Glutamatergic neuron (in vitro differentiated cells): Measurements from ENCODE around the gene KCNMA1. TPM values are rescaled to one million over a fixed set of nuclear protein-coding genes. Genes with fewer than 3 reads are reported as not detected.
A peak's percentile ranks its signal among the peaks of the same experiment; 100 is the strongest.

ENCODE experiments used
- DNase-seq: peaks from one replicate; pipeline ENCODE4 v3.0.0; 2022
- H3K27ac Mint-ChIP-seq: one replicate; pipeline ENCODE4 v1.8.0; 2020; ENCODE audit warnings: mild to moderate bottlenecking, mixed read lengths, inconsistent platforms; ENCODE audit not compliant: unreplicated experiment
- H3K27me3 Mint-ChIP-seq: one replicate; pipeline ENCODE4 v1.8.0; 2020; ENCODE audit warnings: mild to moderate bottlenecking, moderate library complexity, mixed read lengths, inconsistent platforms; ENCODE audit not compliant: unreplicated experiment
- H3K36me3 Mint-ChIP-seq: one replicate; pipeline ENCODE4 v1.8.0; 2020; ENCODE audit warnings: mild to moderate bottlenecking, mixed read lengths, inconsistent platforms; ENCODE audit not compliant: unreplicated experiment
- H3K4me1 Mint-ChIP-seq: one replicate; pipeline ENCODE4 v1.8.0; 2020; ENCODE audit warnings: mild to moderate bottlenecking, low read depth, mixed read lengths, inconsistent platforms; ENCODE audit not compliant: unreplicated experiment
- H3K4me3 Mint-ChIP-seq: one replicate; pipeline ENCODE4 v1.8.0; 2020; ENCODE audit warnings: mild to moderate bottlenecking, mixed read lengths, inconsistent platforms; ENCODE audit not compliant: unreplicated experiment
- H3K9me3 Mint-ChIP-seq: one replicate; pipeline ENCODE4 v1.8.0; 2020; ENCODE audit warnings: mild to moderate bottlenecking, moderate library complexity, mixed read lengths, inconsistent platforms; ENCODE audit not compliant: unreplicated experiment
- CTCF ChIP-seq: fragments of 200-600 bp; sonication (generic); IDR thresholded peaks from one replicate; pipeline ENCODE4 v1.5.0; 2021; ENCODE audit not compliant: partially characterized antibody, unreplicated experiment
- total RNA-seq: library from RNA; stranded (reverse); fragmentation: NEBNext Ultra II Directional; extraction: Animal tissue kit (Norgen Biotek cat#: 25700); gene quantifications from one replicate; pipeline ENCODE4 v1.2.1, GENCODE V29; 2021; ENCODE audit not compliant: unreplicated experiment

The KCNMA1 gene
- total RNA-seq, 1 donor from 2014 or later, result 3.2 TPM

- Mint-ChIP-seq H3K36me3 (no peaks in the 10 kb centered on the region), H3K27ac (no peak overlapping the region), H3K9me3 (no peaks in the 10 kb centered on the region), H3K4me3 (no peak overlapping the region), H3K4me1 (peaks cover 5% of the 10 kb centered on the region), H3K27me3 (peaks cover 2% of the 10 kb centered on the region)
- DNase-seq, result no peak
- TF ChIP-seq CTCF, result no peak
These were observed 322.0 kb downstream of the KCNMA1 start for GRCh38 chr10:77315496-77316129.

GRCh38 chr10:77313066-77313750 lies 324.4 kb downstream of the KCNMA1 start:
- no peak overlapping the region for H3K4me3 Mint-ChIP-seq
- H3K4me1 Mint-ChIP-seq, result peaks cover 5% of the 10 kb centered on the region
- no peak for DNase-seq
- no peak for TF ChIP-seq CTCF
- H3K9me3 Mint-ChIP-seq, result no peaks in the 10 kb centered on the region
- H3K36me3 Mint-ChIP-seq, result no peaks in the 10 kb centered on the region
- peak overlapping the region; percentile 53 for H3K27ac Mint-ChIP-seq
- H3K27me3 Mint-ChIP-seq, result peaks cover 2% of the 10 kb centered on the region

GRCh38 chr10:77311186-77311585 lies 326.4 kb downstream of the KCNMA1 start:
- peaks cover 5% of the 10 kb centered on the region for H3K4me1 Mint-ChIP-seq
- no peaks in the 10 kb centered on the region for H3K9me3 Mint-ChIP-seq
- TF ChIP-seq CTCF, result no peak
- H3K36me3 Mint-ChIP-seq, result no peaks in the 10 kb centered on the region
- H3K27me3 Mint-ChIP-seq, result peaks cover 3% of the 10 kb centered on the region
- H3K4me3 Mint-ChIP-seq, result no peak overlapping the region
- DNase-seq, result peak; percentile 27
- no peak overlapping the region for H3K27ac Mint-ChIP-seq

GRCh38 chr10:77310288-77310840 lies 327.2 kb downstream of the KCNMA1 start:
- Mint-ChIP-seq H3K27me3 (peaks cover 4% of the 10 kb centered on the region), H3K36me3 (no peaks in the 10 kb centered on the region), H3K9me3 (no peaks in the 10 kb centered on the region), H3K4me3 (no peak overlapping the region), H3K4me1 (peaks cover 5% of the 10 kb centered on the region), H3K27ac (no peak overlapping the region)
- no peak for DNase-seq
- no peak for TF ChIP-seq CTCF

- H3K36me3 Mint-ChIP-seq, result no peaks in the 10 kb centered on the region
- peaks cover 4% of the 10 kb centered on the region for H3K27me3 Mint-ChIP-seq
- no peak for DNase-seq
- peaks cover 5% of the 10 kb centered on the region for H3K4me1 Mint-ChIP-seq
- TF ChIP-seq CTCF, result no peak
- no peak overlapping the region for H3K27ac Mint-ChIP-seq
- no peak overlapping the region for H3K4me3 Mint-ChIP-seq
- H3K9me3 Mint-ChIP-seq, result no peaks in the 10 kb centered on the region
These were observed 328.1 kb downstream of the KCNMA1 start for GRCh38 chr10:77309509-77309908.
